Measurements from ENCODE around the gene GPD1L. TPM values are rescaled to one million over a fixed set of nuclear protein-coding genes. Genes with fewer than 3 reads are reported as not detected.

GPD1L gene
- total RNA-seq, 4 donors from 2014 or later, result 24.0 to 42.8 (median 27.1) TPM

- H3K4me3 ChIP-seq (ENCODE audit: low read depth, poor library complexity, severe bottlenecking), result no peak overlapping the region
- intact Hi-C loops (cut with DNase I; ENCODE audit: low total_unique reads), result no loop called here
- no peak for DNase-seq (ENCODE audit: low spot score in 2 of 2)
- 86 to 100% methylated on average over 1 of the region's 1 CpG for WGBS, 2 donors
- TF ChIP-seq POLR2A (IDR thresholded peaks at IDR 0.05) (no peak), CTCF (IDR thresholded peaks at IDR 0.05) (no peak)
Measured at GRCh38 chr3:32098528-32098927, 7.9 kb upstream of the GPD1L start.

- DNase-seq (ENCODE audit: low spot score in 2 of 2), result peak in 1 of 2 donors; percentile 59
- no peak overlapping the region for H3K4me3 ChIP-seq (ENCODE audit: low read depth, poor library complexity, severe bottlenecking)
- intact Hi-C loops (cut with DNase I; ENCODE audit: low total_unique reads), result no loop called here
- TF ChIP-seq POLR2A (IDR thresholded peaks at IDR 0.05) (no peak), CTCF (IDR thresholded peaks at IDR 0.05) (no peak)
- WGBS, 2 donors, result 80 to 94% methylated on average over 5 of the region's 5 CpGs
Measured at GRCh38 chr3:32100465-32100864, 6.0 kb upstream of the GPD1L start.

- WGBS, 2 donors, result 94 to 96% methylated on average over 7 of the region's 7 CpGs
- H3K4me3 ChIP-seq (ENCODE audit: low read depth, poor library complexity, severe bottlenecking), result no peak overlapping the region
- TF ChIP-seq CTCF (IDR thresholded peaks at IDR 0.05) (no peak), POLR2A (IDR thresholded peaks at IDR 0.05) (no peak)
- peak in 1 of 2 donors; percentile 17 for DNase-seq (ENCODE audit: low spot score in 2 of 2)
- intact Hi-C loops (cut with DNase I; ENCODE audit: low total_unique reads), result no loop called here
Measured at GRCh38 chr3:32102289-32102688, 4.1 kb upstream of the GPD1L start.

- intact Hi-C loops (cut with DNase I; ENCODE audit: low total_unique reads), result no loop called here
- no peak for DNase-seq (ENCODE audit: low spot score in 2 of 2)
- no peak overlapping the region for H3K4me3 ChIP-seq (ENCODE audit: low read depth, poor library complexity, severe bottlenecking)
- WGBS, 2 donors, result 97 to 98% methylated on average over 4 of the region's 4 CpGs
- no peak for TF ChIP-seq POLR2A (IDR thresholded peaks at IDR 0.05)
- no peak for TF ChIP-seq CTCF (IDR thresholded peaks at IDR 0.05)
Measured at GRCh38 chr3:32104492-32104891, 1.9 kb upstream of the GPD1L start.

GRCh38 chr3:32105291-32106131 is 909 bp upstream of the GPD1L start:
- DNase-seq (ENCODE audit: low spot score in 2 of 2), result peak in 1 of 2 donors; percentile 39
- WGBS, 2 donors, result 87 to 90% methylated on average over 7 of the region's 7 CpGs
- intact Hi-C loops (cut with DNase I; ENCODE audit: low total_unique reads), result no loop called here
- no peak overlapping the region for H3K4me3 ChIP-seq (ENCODE audit: low read depth, poor library complexity, severe bottlenecking)
- no peak for TF ChIP-seq POLR2A (IDR thresholded peaks at IDR 0.05)
- TF ChIP-seq CTCF (IDR thresholded peaks at IDR 0.05), result no peak

All from lower leg skin (tissue), 4 donors.